GM18909 (cell line): ENCODE results near the gene PDZD8.

Experiments used
- ATAC-seq: cut with Tn5 transposase; IDR thresholded peaks from one replicate; pipeline ENCODE4 v1.9.1; 2021; ENCODE audit warnings: mild to moderate bottlenecking; ENCODE audit not compliant: unreplicated experiment, poor library complexity

Gene PDZD8

GRCh38 chr10:117399341-117400196 lies 24.3 kb upstream of the PDZD8 start:
- no peak for ATAC-seq

DNA sequence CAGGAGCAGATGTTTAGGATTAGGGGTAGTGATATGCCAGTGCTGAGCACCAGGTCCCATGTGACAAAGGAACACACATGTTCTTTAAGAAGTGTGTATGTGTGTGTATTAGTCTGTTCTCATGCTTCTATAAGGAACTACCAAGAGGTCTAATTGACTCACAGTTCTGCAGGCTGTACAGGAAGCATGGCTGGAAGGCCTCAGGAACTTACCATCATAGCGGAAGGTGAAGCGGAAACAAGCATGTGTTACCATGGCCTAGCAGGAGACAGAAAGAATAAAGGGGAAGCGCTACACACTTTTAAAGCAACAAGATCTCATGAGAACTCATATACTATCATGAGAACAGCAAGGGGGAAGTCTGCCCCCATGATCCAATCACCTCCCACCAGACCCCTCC lies 22.8 kb upstream of the PDZD8 start:
- ATAC-seq: no peak

DNA sequence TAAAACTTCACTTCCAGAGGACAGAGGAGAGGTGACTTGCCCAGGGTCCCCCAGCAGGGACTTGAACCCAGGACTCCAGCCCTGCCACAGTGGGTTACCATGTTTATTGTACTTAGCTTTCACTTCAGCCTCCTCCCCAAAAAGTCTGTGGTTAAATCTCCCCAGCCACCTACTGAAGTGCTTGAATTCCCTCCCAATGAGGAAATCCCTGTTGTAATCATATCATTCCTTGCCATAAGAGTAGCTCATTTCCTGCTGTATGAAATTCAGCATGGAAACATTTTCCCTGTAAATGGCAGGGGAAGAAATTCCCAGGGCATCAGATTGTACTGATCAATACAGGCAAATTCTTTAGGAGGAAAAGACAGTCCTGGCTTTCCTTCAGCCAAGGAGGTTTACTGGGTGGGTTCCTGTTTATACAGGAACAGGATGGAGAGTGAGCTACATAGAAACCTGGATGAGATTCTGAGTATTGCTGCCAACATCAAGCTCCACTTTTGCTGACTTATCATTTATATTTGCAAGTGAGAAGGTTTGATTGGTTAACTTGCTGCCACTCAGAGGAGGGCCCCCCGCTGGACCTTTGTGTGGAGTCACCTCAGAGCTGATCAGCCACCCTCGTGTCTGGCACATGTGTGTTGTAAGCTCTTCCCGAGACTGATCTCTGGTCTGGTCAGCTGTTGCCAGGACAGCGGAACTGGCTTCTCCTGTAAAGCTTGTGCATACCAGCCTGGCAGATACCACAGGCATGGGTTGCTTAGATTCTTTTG lies 16.4 kb upstream of the PDZD8 start:
- no peak for ATAC-seq

DNA sequence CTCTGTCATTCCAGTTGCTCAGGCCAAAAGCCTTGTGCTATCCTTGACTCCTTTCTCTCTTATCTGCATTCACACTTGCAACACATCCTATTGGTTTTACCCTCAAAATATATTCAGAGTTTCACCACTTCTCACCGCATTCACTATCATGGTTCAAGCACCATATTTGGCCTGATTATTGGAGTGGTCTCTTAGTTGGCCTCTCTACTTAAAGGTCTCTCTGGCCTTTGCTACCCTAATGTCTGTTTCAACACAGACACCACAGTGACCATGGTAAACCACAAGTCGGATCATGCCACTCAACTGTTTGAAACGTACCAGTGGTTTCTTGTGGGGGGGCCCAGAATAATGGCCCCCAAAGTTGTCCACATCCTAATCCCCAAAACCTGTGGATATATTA lies 15.2 kb upstream of the PDZD8 start:
- no peak for ATAC-seq

- ATAC-seq: no peak
Observed at GRCh38 chr10:117386805-117387204, 11.6 kb upstream of the PDZD8 start.

- no peak for ATAC-seq
Observed at GRCh38 chr10:117382861-117383260, 7.6 kb upstream of the PDZD8 start.

- ATAC-seq: peak; percentile 36
Observed at GRCh38 chr10:117374506-117375359, 507 bp downstream of the PDZD8 start.

DNA sequence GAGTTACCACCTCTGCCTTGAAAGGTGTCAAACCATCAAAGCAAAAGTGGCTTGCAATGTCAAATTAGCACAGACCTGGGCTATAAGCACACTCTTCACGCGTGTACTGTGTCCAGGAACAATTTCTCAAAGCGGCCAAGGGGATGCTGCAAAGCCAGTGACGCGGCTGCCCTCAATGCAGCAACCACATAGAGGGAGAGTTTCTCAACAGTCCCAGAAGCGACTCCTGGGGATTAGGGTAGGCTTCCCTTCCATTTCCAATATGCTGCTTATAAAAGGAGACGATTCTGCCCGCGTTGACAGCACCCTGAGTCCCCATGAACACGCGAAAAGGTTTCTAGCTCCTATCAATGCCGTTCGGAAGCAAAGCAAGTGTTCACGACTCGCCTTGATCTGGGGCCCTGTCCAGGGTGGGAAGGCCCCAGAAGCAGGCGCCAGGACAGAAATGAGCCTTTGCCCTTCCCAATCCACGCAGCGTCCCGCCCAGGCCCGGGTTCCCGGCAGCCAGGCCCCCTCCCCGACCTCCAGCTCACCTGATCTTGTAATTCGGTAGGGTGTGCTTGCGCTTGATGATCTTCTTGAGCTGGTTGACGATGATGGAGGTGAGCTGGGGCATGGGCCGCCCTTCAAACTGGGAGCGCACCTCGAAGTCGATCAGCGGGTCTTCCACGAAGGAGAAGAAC lies 1.3 kb downstream of the PDZD8 start:
- ATAC-seq: no peak

GRCh38 chr10:117370205-117370604 lies 5.0 kb downstream of the PDZD8 start:
- ATAC-seq: no peak

- ATAC-seq: no peak
Observed at GRCh38 chr10:117367718-117368117, 7.5 kb downstream of the PDZD8 start.

DNA sequence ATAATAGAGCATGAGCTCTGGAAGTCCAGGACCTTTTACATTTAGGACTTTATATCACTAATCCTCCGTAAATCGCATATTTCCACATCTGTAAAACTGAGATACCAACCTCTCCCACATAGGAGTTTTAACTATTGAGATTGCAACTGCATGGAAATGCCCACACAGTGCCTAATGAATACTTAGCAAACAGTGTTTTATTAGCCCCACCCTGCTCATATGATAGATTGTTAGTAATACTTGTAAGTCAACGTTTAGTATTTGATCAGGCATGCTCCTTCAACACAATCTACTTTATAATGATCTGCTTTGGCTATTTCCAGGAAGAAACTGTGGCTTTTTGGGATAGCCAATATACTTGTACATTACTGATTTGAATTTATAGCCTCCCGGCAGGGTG lies 8.5 kb downstream of the PDZD8 start:
- ATAC-seq: no peak

GRCh38 chr10:117365612-117366011 lies 9.6 kb downstream of the PDZD8 start:
- ATAC-seq: no peak

- ATAC-seq: no peak
Observed at GRCh38 chr10:117364110-117364960, 10.9 kb downstream of the PDZD8 start.

GRCh38 chr10:117363028-117363427 lies 12.2 kb downstream of the PDZD8 start:
- peak; percentile 43 for ATAC-seq

DNA sequence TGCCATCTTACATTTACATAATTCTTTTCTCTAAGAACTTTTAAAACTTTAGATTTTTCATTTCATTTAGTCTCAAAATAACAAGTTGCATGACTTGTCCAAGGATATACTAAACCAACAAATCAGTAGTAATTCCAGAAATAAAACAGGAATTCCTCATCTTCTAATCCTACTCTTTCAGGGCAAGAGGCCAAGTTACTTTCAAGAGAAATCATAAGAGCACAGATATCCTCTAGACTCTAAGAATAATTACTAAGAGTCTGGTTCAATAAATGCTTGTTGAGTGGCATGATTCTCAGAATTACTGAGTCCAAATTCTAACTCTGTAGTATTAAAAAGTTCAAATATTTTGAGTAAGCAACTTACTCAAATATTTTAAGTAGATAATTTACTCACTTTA lies 12.9 kb downstream of the PDZD8 start:
- no peak for ATAC-seq

GRCh38 chr10:117360994-117361667 lies 14.1 kb downstream of the PDZD8 start:
- peak; percentile 69 for ATAC-seq

DNA sequence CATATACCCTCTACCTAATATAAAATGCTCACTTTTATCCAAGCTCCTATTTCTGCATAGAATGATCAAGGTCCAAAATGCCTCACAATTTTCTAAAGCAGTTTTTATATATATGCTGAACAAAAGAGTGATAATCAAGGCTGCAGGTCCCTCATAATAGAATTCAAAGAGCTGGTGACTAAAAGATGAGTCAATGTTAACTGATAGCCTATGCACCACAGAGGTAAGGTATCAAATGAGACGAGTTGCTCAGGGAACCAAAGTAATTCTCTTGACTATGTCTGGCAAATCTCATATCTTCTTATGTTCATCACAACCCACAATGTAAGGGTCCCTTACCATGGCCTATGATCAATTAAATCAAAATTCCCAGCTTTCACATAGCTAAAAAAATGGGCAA lies 15.2 kb downstream of the PDZD8 start:
- no peak for ATAC-seq

DNA sequence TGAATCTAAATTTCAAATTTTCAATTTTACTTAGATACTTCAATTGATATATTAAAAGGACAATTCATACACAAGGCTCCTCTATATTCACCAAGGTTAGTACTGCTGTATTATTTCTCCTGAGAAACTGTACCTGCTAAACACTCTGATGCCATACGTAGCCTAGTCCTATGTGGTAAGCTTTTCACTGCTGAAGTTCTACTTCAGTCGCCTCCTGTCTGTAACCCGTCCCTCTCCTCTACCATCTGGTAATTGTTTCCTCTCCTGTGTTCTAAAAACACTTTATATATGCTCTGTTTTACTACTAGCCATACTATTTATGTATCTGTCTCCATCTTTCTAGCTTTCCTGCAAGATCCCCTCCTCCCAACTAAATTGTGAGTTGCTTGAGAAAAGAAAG lies 20.2 kb downstream of the PDZD8 start:
- no peak for ATAC-seq

- ATAC-seq: no peak
Observed at GRCh38 chr10:117353684-117354083, 21.6 kb downstream of the PDZD8 start.
